ENCODE data around the gene ASAP3.
A peak's percentile ranks its signal among the peaks of the same experiment; 100 is the strongest.
"Not testable (repeated sequence)": the region's sequence is repeated elsewhere in the genome, so short reads cannot be mapped to it uniquely, and the experiment has no call there.

ASAP3 gene

DNA sequence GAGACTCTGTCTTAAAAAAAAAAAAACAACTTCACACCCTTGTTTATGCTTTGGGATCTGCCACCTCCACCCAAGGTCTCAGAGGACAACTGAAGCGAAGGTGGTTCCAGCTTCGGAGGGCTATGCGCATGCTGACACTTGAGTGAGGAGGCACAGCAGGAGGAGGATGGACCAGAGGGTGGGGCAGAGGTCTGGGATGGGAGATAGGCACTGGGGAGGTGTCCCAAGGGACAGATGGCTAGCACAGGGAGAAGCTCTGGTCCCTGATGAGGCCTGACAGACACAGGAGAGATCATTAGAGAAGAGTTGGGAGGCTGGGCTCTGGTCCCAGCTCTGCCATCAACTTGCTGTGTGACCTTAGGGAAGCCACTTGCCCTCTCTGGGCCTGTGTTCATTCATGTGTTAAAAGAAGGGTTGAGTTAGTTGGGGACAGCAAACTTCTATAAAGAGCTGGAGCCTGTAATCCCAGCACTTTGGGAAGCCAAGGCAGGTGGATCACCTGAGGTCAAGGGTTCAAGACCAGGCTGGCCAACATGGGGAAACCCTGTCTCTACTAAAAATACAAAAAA, 30.2 kb upstream of the ASAP3 start:
- DNase-seq: no peak

DNA sequence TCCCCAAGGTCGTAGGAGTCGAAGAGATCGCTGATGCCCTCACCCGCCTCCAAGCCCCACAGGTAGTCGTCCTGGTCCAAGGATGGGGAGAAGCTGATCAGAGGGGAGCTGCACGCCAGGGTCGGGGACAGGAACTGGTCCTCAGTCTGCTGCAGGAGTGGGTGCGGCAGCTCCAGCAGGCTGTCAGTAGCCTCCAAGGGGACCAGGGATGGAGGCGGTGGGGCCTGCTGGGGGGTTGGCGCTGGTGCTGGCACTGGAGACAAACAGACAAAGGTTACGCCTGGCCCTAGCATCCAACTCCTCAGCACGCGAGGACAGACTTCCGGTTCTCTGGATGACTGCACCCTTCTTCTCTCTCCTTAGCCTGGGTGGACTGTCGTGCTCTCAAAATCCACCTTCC, 25.9 kb upstream of the ASAP3 start:
- no peak for DNase-seq

DNA sequence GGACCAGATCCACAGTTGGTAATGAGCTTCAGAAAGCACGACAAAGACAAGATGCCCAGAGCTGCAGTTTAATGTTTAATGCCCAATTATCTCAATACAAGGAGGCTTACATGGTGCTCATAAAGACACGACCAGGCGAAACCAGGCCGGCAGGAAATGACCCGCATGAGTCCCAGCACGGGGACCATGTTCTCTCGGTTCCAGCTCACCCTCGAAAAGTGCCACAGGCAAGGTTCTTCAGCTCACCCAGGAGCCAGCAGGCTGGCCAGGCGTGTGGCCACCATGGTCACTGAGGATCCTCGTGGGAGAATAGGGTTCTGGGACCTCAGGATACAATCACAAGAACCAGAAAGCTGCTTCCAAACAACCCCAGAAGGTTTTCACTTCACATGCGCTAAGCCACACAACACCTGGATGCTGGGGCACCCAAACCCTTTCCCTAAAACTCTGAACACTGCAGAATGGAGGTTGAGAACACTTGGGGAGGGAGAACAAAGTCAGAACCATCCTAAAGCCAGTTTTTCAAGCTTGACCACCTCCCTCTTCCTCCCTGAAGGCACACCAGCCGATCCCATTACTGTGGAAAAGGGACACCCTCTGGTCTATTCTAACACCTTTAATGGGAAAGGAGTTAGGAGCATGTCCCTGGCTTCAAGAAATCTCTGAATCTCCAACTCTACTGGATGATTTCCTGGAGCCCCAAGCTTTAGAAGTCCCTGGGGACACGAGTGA, 22.6 kb upstream of the ASAP3 start:
- DNase-seq: no peak

DNA sequence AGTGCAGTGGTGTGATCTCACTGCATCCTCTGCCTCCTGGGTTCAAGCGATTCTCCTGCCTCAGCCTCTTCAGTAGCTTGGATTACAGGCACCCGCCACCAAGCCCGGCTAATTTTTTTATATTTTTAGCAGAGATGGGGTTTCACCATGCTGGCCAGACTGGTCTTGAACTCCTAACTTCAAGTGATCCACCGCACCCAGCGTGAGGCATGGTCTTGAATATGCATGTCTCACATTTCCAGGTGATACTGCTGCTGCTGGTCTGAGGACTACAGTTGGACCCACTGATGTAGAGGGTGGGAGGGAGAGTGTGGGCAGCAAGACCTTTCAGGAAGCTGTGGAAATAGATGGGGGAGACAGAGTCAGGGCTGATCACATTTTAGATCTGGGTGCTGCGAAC, 21.9 kb upstream of the ASAP3 start:
- no peak for DNase-seq

DNA sequence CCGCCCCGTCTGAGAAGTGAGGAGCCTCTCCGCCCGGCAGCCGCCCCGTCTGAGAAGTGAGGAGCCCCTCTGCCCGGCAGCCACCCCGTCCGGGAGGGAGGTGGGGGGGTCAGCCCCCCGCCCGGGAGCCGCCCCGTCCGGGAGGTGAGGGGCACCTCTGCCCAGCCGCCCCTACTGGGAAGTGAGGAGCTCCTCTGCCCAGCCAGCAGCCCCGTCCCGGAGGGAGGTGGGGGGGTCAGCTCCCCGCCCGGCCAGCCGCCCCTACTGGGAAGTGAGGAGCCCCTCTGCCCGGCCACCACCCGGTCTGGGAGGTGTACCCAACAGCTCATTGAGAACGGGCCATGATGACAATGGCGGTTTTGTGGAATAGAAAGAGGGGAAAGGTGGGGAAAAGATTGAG, 20.2 kb upstream of the ASAP3 start:
- not testable (repeated sequence) for DNase-seq

DNA sequence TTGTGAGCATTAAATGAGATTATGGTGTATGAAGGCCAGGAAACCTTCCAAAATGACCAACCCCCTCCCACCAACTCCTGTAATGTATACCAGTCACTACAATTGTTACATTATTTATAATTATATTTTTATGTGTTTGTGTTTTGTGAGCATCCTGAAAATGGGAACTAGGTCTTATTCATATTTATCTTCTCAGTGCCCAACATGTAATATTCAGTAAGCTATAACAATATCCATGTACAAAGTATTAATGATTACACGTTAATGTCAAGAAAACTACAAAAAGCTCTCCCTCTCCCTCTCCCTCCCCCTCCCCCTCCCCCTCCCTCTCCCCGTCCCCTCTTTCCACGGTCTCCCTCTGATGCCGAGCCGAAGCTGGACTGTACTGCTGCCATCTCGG, 19.0 kb upstream of the ASAP3 start:
- DNase-seq: no peak

DNA sequence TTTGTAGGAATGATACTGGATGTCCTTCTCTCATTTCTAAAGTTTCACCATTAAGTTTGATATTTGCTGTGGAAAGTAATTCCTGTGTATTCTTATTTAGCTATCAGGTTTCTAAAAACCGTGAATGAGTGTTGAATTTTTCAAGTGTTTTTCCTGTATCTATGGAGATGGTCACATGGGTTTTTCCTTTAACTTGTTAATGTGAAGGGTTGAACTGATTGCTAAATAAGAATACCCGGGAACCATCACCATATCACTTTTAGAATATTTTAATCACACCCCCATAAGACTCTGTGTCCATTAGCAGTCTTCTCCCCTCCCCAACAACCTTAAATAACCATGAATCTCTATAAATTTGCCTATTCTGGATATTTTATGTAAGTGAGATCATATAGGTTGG, 16.5 kb upstream of the ASAP3 start:
- DNase-seq: no peak

DNA sequence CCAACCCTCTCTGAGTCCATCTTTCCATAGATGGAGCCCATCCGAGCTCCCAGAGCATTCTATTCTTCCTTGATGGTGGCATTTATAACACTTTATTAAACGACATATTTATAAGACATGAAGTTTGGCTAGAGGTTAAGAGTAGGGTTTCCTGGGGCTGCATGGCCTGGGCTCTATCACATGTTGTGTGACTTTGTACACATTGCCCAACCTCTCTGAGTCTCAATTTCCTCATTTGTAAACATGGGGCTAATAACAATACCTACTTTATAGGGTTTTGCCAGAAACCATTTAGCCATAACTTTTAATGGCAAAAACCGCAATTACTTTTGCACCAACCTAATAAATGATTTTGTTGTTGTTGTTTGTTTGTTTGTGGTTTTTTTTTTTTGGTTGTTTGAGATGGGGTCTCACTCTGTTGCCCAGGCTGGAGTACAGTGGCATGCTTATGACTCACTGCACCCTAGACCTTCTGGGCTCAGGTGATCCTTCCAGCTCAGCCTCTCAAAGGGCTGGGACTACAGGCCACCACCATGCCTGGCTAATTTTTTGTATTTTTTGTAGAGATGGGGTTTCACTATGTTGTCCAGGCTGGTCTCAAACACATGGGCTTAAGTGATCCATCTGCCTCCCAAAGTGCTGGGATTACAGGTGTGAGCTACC, 13.9 kb upstream of the ASAP3 start:
- DNase-seq: no peak

DNA sequence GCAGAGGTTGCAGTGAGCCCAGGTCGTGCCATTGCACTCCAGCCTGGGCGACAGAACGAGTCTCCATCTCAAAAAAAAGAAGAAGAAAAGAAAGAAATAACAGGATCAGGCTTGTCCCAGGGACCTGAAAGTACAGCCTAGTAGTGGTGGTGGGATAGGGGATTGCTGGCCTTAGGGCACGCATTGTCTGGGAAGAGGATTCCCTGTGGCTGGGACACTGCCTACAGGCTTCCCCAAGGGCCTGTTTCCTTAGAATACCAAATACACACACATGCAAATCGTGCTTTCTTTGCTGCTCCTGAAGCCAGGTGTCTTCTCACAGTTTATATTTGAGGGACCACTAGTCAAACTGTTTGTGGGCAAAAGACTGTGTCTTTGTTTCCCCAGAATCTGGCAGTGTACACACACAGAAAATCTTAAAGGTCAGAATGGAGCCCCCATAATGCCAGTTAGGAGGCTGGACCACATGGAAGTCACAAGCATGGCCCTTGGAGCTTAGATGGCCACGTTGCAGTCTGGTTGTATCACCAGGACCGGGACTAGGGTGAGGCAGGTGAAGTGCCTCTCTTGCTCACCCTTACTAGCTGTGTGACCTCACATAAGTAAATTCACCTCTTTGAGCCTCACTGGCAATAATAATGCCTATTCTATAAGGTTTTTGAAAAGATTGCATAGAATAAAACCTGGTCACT, 12.7 kb upstream of the ASAP3 start:
- no peak for DNase-seq

DNA sequence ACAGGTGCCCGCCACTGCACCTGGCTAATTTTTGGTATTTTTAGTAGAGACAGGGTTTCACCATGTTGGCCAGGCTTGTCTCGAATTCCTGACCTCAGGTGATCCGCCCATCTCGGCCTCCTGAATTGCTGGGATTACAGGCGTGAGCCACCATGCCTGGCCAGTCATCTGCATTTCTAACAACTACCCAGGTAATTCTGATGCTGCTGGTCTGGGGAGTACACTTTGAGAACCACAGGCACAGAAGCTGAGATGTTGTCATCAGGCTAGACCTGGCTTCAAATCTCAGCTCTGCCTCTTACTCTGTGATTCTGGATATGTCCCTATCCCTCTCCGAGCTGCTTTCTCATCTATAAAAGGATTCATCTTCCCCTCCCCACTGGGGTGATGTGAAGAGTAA, 10.9 kb upstream of the ASAP3 start:
- DNase-seq: not testable (repeated sequence)

DNA sequence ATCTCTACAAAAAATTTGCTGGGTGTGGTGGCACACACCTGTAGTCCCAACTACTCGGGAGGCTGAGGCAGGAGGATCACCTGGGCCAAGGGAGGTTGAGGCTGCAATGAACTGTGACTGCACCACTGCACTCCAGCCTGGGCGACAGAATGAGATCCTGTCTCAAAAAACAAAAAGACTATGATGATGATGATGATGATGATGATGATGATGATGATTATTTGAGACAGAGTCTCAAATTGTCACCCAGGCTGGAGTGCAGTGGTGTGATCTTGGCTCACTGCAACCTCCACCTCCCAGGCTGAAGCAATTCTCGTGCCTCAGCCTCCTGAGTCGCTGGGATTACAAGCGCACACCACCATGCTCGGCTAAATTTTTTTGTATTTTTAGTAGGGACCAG, 8.8 kb upstream of the ASAP3 start:
- DNase-seq: not testable (repeated sequence)

DNA sequence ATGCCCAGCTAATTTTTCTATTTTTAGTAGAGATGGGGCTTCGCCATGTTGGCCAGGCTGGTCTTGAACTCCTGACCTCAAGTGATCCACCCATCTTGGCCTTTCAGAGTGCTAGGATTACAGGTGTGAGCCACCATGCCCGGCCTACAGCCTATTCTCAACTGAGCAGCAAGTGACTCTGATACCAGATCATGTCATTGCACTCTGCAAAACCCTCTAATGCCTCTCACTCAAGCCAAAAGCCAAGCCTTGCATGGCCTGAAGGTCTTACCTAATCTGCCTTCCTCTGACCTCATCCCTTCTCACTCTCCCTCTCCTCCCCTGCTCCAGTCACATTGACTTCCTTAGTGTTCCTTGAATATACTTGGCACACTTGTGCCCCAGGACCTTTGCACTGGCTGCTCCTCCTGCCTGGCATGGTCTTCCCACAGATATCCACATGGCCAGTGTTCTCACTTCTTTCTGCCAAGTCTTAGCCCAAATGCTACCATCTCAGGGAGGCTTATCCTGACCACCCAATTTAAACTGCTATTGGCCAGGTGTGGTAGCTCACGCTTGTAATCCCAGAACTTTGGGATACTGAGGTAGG, 8.2 kb upstream of the ASAP3 start:
- DNase-seq: no peak

DNA sequence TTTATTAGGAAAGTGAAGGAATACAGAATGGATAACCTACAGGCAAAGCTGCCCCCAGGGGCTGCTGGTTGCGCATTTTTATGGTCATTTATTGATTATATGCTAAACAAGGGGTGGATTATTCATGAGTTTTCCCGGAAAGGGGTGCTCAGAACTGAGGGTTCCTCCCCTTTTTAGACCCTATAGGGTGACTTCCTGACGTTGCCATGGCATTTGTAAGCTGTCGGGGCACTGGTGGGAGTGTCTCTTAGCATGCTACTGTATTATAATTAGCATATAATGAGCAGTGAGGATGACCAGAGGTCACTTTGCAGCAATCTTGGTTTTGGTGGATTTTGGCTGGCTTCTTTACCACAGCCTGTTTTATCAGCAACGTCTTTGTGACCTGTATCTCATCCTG, 5.9 kb upstream of the ASAP3 start:
- DNase-seq: no peak

DNA sequence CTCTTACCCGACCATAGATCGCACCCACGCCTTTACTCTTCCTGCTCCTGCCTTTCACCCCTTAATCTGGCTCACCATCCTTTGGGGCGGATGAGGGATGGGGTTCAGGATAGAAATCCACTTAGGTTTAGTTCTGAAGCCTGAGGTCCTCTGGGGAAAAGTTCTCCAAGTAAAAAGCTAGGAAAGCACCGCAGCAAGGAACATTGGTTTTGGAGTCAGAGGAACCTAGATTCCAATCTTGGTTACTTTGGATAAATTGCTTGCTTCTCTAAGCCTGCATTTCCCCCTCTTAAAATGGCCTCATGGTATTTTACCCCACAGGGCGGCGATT, 988 bp upstream of the ASAP3 start:
- DNase-seq: no peak

DNA sequence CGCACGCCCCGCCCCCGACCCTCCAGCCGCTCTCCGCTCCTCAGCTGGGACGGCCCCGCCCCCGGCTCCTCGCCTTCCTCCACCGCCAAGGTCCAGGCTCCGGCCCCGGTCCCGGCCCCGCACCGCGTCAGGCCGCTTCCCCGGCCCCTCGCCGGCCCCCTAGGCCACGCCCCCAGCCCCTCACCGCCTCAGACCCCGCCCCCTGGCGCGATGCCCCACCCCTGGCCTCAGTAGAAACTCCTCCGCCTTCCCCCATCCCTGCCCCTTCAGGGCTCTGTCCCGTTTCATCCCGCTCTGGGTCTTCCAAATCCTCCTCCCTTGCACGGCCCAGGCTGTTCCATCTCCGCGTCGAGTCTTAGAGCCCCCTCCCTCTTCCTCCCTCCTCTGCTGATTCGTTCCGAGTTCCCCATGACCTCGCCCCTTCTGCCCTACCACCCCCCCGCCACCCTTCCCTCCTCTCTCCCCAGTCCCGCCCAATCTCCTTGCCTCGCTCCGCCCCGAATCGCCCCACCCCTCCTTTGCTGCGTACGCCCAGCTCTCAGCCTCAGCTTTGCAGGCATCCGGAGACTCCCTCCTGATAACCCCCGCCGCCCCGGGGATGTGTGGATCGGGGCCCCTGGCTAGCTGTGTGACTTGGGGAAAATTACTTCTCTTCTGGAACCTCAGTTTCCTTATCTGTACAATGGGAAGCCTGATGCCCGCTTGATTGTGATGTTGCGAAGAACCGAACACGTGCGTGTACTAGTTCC, 448 bp upstream of the ASAP3 start:
- DNase-seq: peak; percentile 98

DNA sequence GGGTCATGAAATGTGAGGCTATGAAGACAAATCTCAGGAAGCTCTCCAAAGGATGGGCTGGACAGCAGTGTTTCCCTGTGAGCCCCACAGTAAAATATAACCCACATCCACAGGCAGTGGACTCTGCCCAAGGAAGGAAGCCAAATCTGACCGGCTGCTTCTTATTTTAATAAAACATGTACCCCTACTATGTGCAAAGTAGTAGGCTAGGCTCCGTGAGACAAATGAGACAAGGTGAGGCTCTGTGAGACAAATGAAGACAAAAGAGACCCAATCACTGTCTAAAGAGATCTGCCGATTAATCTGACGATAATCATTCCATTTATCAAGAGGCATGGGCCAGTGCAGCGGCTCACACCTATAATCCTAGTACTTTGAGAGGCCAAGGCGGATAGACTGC, 2.1 kb downstream of the ASAP3 start:
- no peak for DNase-seq

DNA sequence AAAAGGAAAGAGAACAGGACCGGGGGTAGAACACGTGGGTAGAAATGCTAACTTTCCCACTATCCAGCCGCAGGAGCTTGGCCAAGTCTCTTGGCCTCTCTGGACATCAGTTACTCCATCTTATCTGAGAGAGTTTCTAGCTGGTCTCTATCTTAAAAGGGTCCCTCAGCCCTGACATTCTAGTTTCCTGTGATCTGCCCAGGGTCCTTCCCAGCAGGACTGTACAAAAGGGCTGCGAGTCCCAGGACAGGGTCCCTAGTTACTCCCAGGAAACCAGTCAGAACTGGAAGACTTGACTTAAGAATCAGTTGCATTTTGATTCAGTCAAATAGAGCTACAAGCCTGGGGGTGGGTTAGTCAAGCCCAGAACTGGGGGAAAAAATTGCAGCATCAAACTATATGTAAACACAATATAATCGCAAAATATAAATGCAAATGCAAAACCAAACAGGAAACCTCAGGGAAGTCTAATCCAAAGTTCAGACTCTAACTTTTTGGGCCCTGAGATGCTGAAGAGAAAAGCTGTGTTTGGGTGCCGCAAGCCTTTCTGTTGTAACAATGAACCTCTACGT, 2.9 kb downstream of the ASAP3 start:
- DNase-seq: no peak

DNA sequence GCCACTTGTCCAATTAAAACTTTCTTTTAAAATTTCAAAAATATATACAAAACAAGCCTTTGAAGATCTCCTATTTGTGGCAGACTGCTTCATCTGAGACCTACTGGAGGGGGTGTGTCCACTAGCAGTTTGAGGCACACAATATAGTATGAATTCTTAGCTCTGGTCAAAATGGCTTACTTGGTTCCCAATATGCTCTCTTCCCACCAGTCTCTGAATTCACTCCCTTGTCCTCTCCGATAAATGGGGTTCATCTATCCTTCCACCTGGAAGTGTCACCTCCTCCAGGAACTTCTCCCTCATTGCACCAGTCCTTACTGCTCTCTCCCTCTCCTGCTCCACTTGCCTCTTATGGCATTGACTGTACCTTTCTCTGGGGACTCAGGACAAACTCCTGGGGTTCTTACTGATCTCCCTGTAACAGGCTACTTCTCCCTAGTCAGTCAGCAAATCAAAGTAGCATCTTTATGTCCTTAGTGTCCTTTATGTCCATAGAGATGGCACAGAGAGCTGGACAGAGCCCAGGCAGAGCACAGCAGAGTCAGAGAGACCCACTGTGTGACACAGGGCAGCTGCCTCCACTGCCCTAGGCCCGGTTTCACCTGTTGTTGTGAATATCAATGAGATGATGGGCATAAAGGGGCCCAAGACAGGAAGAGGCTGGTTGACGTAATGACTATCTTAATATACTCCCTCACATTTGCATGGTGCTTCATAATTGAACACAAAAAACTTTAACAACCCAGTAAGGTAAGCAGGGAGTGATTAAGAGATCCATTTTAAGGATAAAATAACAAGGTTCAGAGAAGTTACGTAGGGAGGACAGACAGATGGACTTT, 3.6 kb downstream of the ASAP3 start:
- no peak for DNase-seq

DNA sequence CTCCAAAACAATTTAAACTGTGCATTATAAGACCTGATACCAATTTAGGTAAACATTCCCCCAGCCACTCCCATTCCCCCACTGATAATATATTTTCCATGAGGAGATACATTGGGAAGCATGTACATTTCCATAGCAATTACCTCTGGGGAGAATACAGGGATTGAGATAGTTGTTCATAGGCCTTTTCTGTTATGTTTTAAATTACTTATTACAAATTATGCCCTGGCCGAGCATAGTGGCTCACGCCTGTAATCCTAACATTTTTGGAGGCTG, 4.4 kb downstream of the ASAP3 start:
- no peak for DNase-seq

DNA sequence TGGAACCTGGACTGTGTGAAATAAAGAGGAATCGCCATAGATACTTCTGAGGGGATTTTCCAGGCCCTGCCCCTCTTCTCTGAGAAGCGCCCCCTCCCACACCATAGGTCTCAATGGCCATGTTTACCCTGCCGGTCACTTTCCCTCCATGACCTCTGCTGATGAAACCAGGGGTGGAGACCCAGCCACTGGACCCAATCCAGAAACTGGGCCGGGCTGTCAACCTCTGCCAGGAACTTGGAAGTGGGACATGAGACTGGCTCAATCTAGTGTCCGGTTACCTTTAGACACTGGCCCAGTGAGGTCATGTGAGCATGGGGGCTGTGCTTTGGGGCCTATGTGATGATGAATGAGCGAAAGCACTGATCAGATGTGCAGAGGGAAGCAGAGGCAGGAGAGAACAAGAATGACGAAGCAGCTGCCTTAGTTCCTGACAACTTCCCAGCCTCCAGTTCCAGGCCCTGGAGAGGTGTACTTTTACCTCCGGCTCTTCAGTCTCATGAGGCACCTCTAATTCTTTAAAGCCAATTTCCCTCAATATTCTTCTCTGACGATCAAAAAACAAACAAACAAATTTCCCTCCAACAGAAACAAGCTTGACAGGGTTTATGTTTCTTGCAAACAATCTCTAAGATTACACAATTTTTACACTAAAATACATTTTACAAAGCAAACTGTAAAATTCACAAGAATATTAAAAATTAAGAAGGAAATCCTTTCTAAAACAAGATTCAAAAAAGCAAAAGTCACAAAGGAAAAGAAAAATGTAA, 4.9 kb downstream of the ASAP3 start:
- peak; percentile 80 for DNase-seq

Measured in right hindlimb (tissue), 1 donor.